Liver (tissue), 9 donors: ENCODE results near the gene TRIM3. TPM values are rescaled to one million over a fixed set of nuclear protein-coding genes. Genes with fewer than 3 reads are reported as not detected.

ENCODE experiments used
- DNase-seq: peaks from one replicate; pipeline ENCODE4 v3.0.0-alpha.2; 2017; ENCODE audit warnings: low spot score
- H3K27ac ChIP-seq, 2 donors: one replicate each; pipeline ENCODE4 v1.7.0; 2013; ENCODE audit warnings: inconsistent platforms in 2 of 2, low read length in 2 of 2, control low read depth in 1 of 2, low read depth in 1 of 2, mild to moderate bottlenecking in 1 of 2
- H3K27me3 ChIP-seq, 4 donors: one replicate each; pipeline versions ENCODE4 v1.6.1 to v1.7.0; 2013; ENCODE audit warnings: low read length in 3 of 4, inconsistent platforms in 1 of 4, mild to moderate bottlenecking in 1 of 4, moderate library complexity in 1 of 4; ENCODE audit not compliant: control insufficient read depth in 4 of 4, insufficient read depth in 4 of 4
- H3K36me3 ChIP-seq, 4 donors: one replicate each; pipeline versions ENCODE4 v1.6.1 to v1.7.0; 2013; ENCODE audit warnings: low read length in 3 of 4, mild to moderate bottlenecking in 3 of 4, low read depth in 1 of 4, moderate library complexity in 1 of 4; ENCODE audit not compliant: control insufficient read depth in 4 of 4, insufficient read depth in 3 of 4
- H3K4me1 ChIP-seq, 4 donors: one replicate each; pipeline versions ENCODE4 v1.6.1 to v1.7.0; 2013; ENCODE audit warnings: low read length in 3 of 4, mild to moderate bottlenecking in 3 of 4, moderate library complexity in 1 of 4; ENCODE audit not compliant: control insufficient read depth in 4 of 4, insufficient read depth in 4 of 4
- H3K4me3 ChIP-seq, 3 donors: one replicate each; pipeline versions ENCODE4 v1.6.1 to v1.7.0; 2013; ENCODE audit warnings: low read length in 3 of 3, control low read depth in 1 of 3, low read depth in 1 of 3, mild to moderate bottlenecking in 1 of 3
- H3K9ac ChIP-seq, 2 donors: one replicate each; pipeline ENCODE4 v1.7.0; 2013; ENCODE audit warnings: low read length in 2 of 2, mild to moderate bottlenecking in 2 of 2, moderate library complexity in 2 of 2, control low read depth in 1 of 2, low read depth in 1 of 2
- H3K9me3 ChIP-seq, 4 donors: one replicate each; pipeline versions ENCODE4 v1.6.1 to v1.7.0; 2013; ENCODE audit warnings: low read length in 3 of 4; ENCODE audit not compliant: control insufficient read depth in 4 of 4
- EGR1 ChIP-seq, 2 donors: IDR thresholded peaks; 2 replicates each; pipeline ENCODE4 v1.6.1; 2016 to 2018; ENCODE audit warnings: antibody characterized with exemption in 2 of 2, low read depth in 2 of 2
- FOXA1 ChIP-seq: IDR thresholded peaks from 2 replicates; pipeline ENCODE4 v1.6.1; 2016; ENCODE audit warnings: antibody characterized with exemption
- FOXA2 ChIP-seq: IDR thresholded peaks from 2 replicates; pipeline ENCODE4 v1.6.1; 2016; ENCODE audit warnings: antibody characterized with exemption
- GABPA ChIP-seq, 2 donors: IDR thresholded peaks in 1 of 2; conservative IDR thresholded peaks in 1 of 2; 2 replicates each; pipeline ENCODE4 v1.6.1; 2016; ENCODE audit warnings: antibody characterized with exemption in 2 of 2, mild to moderate bottlenecking in 1 of 2, moderate library complexity in 1 of 2
- HNF4A ChIP-seq, 2 donors: conservative IDR thresholded peaks; 2 replicates each; pipeline ENCODE4 v1.6.1; 2016; ENCODE audit warnings: antibody characterized with exemption in 2 of 2, mild to moderate bottlenecking in 2 of 2
- HNF4G ChIP-seq: IDR thresholded peaks from 2 replicates; pipeline ENCODE4 v1.6.1; 2016; ENCODE audit warnings: antibody characterized with exemption
- JUND ChIP-seq, 2 donors: IDR thresholded peaks; 2 replicates each; pipeline ENCODE4 v1.6.1; 2016; ENCODE audit warnings: antibody characterized with exemption in 2 of 2
- NR2F2 ChIP-seq: IDR thresholded peaks from 2 replicates; pipeline ENCODE4 v1.6.1; 2016; ENCODE audit warnings: antibody characterized with exemption
- RAD21 ChIP-seq, 2 donors: IDR thresholded peaks; 2 replicates each; pipeline ENCODE4 v1.6.1; 2016; ENCODE audit warnings: antibody characterized with exemption in 2 of 2, mild to moderate bottlenecking in 2 of 2
- RXRA ChIP-seq, 2 donors: IDR thresholded peaks; 2 replicates each; pipeline ENCODE4 v1.6.1; 2017 to 2018; ENCODE audit warnings: antibody characterized with exemption in 2 of 2, mild to moderate bottlenecking in 1 of 2
- SP1 ChIP-seq: IDR thresholded peaks from 2 replicates; pipeline ENCODE4 v1.6.1; 2018; ENCODE audit warnings: antibody characterized with exemption, mild to moderate bottlenecking
- YY1 ChIP-seq: IDR thresholded peaks from 2 replicates; pipeline ENCODE4 v1.6.1; 2016; ENCODE audit warnings: antibody characterized with exemption, mild to moderate bottlenecking
- WGBS: extraction: QIAGEN DNeasy Blood & Tissue Kit; methylation state at CpG from one replicate; pipeline ENCODE4 v1.1.7; 2013; 5-methylcytosine and 5-hydroxymethylcytosine counted together
- polyA plus RNA-seq, 2 donors: library from polyadenylated mRNA; stranded (reverse) in 1 of 2; unstranded in 1 of 2; fragments of 200-250 nt in 1 of 2; fragments of >200 nt in 1 of 2; fragmentation: Nextera tagmentation in 1 of 2; extraction: Ambion mirVana in 1 of 2; gene quantifications; one replicate each; pipeline versions ENCODE4 v1.2.1 to v1.2.3, GENCODE V29; 2013 to 2015
- total RNA-seq, 2 donors: library from RNA; depleted of rRNA; stranded (reverse); fragments of >200 nt; gene quantifications; one replicate each; pipeline ENCODE4 v1.2.3, GENCODE V29; 2014
- TF ChIP-seq, protein P1 (sequence below): IDR thresholded peaks from 2 replicates; pipeline ENCODE4 v1.6.1; 2016; ENCODE audit warnings: antibody characterized with exemption
- TF ChIP-seq, protein P2 (sequence below): fragments of 150-350 bp; IDR thresholded peaks from 2 replicates; pipeline ENCODE4 v1.5.1; 2017; ENCODE audit warnings: improper control_type of control experiment, low read depth, low read length; ENCODE audit not compliant: missing input control
- TF ChIP-seq, protein P3 (sequence below): IDR thresholded peaks from 2 replicates; pipeline ENCODE4 v1.6.1; 2016; ENCODE audit warnings: antibody characterized with exemption
- TF ChIP-seq, protein P4 (sequence below): IDR thresholded peaks from 2 replicates; pipeline ENCODE4 v1.6.1; 2016; ENCODE audit warnings: antibody characterized with exemption, mild to moderate bottlenecking
- TF ChIP-seq, protein P5 (sequence below): IDR thresholded peaks from 2 replicates; pipeline ENCODE4 v1.6.1; 2016; ENCODE audit warnings: antibody characterized with exemption
- donor health status: healthy.
- donor health status: healthy.
- donor health status: healthy.
- donor health status: healthy.
- donor health status: healthy.

TRIM3 gene
- total and polyA plus RNA-seq, 4 donors: 5.2 to 12.7 (median 9.1) TPM

DNA sequence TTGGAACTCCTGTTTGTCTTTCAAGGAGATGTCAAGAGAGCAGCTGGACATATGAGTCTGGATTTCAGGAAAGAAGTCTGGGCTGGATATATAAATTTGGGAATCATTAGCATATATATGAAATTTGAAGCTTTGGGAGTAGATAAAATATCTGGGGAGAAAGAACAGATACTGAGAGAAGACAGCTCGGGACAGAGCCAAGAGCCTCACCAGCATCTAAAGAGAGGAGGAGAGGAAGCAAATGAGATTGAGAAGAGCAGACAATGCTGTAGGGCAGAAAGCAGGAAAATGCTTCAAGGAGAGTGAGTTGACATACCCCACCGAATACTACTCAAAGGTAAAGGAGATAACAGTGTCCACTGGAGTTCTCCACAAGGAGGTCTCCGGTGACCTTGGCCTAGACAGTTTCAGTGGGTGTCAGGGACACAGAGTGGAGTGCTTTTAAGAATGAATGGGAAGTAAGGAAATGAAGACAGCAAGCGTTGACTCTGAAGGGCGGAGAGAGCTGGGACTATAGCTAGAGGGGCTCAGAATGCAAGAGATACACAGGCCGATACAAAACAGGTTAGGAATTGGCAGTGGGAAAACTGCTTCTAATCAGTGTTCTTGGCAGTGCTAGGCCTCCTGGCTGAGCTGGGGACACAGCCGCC is 55.7 kb downstream of the TRIM3 start:
- DNase-seq: no peak
- 64% methylated on average over 7 of the region's 7 CpGs for WGBS
- Histone ChIP-seq H3K36me3 (peaks cover 0 to 1% (median 0%) of the 10 kb centered on the region in 4 donors), H3K9me3 (no peaks in the 10 kb centered on the region), H3K4me1 (peaks cover 0 to 12% (median 3%) of the 10 kb centered on the region in 4 donors), H3K27me3 (no peaks in the 10 kb centered on the region), H3K4me3 (peak overlapping the region in 1 of 3 donors; percentile 82), H3K27ac (no peak overlapping the region), H3K9ac (no peak overlapping the region)
- TF ChIP-seq RAD21 (IDR thresholded peaks at IDR 0.05) (no peak), NR2F2 (no peak), YY1 (no peak), HNF4A (conservative IDR thresholded peaks at IDR 0.05) (no peak), EGR1 (IDR thresholded peaks at IDR 0.05; ENCODE audit: low read depth in 2 of 2) (no peak), HNF4G (no peak), GABPA (IDR thresholded peaks at IDR 0.05 in 1 of 2, conservative IDR thresholded peaks at IDR 0.05 in 1 of 2) (no peak), FOXA2 (no peak), SP1 (no peak), JUND (IDR thresholded peaks at IDR 0.05) (no peak), RXRA (IDR thresholded peaks at IDR 0.05) (no peak), FOXA1 (no peak)
- TF ChIP-seq, protein P1, sequence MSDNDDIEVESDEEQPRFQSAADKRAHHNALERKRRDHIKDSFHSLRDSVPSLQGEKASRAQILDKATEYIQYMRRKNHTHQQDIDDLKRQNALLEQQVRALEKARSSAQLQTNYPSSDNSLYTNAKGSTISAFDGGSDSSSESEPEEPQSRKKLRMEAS: no peak
- TF ChIP-seq, protein P2, sequence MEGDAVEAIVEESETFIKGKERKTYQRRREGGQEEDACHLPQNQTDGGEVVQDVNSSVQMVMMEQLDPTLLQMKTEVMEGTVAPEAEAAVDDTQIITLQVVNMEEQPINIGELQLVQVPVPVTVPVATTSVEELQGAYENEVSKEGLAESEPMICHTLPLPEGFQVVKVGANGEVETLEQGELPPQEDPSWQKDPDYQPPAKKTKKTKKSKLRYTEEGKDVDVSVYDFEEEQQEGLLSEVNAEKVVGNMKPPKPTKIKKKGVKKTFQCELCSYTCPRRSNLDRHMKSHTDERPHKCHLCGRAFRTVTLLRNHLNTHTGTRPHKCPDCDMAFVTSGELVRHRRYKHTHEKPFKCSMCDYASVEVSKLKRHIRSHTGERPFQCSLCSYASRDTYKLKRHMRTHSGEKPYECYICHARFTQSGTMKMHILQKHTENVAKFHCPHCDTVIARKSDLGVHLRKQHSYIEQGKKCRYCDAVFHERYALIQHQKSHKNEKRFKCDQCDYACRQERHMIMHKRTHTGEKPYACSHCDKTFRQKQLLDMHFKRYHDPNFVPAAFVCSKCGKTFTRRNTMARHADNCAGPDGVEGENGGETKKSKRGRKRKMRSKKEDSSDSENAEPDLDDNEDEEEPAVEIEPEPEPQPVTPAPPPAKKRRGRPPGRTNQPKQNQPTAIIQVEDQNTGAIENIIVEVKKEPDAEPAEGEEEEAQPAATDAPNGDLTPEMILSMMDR: no peak
- TF ChIP-seq, protein P3, sequence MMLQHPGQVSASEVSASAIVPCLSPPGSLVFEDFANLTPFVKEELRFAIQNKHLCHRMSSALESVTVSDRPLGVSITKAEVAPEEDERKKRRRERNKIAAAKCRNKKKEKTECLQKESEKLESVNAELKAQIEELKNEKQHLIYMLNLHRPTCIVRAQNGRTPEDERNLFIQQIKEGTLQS: no peak
- TF ChIP-seq, protein P4, sequence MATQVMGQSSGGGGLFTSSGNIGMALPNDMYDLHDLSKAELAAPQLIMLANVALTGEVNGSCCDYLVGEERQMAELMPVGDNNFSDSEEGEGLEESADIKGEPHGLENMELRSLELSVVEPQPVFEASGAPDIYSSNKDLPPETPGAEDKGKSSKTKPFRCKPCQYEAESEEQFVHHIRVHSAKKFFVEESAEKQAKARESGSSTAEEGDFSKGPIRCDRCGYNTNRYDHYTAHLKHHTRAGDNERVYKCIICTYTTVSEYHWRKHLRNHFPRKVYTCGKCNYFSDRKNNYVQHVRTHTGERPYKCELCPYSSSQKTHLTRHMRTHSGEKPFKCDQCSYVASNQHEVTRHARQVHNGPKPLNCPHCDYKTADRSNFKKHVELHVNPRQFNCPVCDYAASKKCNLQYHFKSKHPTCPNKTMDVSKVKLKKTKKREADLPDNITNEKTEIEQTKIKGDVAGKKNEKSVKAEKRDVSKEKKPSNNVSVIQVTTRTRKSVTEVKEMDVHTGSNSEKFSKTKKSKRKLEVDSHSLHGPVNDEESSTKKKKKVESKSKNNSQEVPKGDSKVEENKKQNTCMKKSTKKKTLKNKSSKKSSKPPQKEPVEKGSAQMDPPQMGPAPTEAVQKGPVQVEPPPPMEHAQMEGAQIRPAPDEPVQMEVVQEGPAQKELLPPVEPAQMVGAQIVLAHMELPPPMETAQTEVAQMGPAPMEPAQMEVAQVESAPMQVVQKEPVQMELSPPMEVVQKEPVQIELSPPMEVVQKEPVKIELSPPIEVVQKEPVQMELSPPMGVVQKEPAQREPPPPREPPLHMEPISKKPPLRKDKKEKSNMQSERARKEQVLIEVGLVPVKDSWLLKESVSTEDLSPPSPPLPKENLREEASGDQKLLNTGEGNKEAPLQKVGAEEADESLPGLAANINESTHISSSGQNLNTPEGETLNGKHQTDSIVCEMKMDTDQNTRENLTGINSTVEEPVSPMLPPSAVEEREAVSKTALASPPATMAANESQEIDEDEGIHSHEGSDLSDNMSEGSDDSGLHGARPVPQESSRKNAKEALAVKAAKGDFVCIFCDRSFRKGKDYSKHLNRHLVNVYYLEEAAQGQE: no peak
- TF ChIP-seq, protein P5, sequence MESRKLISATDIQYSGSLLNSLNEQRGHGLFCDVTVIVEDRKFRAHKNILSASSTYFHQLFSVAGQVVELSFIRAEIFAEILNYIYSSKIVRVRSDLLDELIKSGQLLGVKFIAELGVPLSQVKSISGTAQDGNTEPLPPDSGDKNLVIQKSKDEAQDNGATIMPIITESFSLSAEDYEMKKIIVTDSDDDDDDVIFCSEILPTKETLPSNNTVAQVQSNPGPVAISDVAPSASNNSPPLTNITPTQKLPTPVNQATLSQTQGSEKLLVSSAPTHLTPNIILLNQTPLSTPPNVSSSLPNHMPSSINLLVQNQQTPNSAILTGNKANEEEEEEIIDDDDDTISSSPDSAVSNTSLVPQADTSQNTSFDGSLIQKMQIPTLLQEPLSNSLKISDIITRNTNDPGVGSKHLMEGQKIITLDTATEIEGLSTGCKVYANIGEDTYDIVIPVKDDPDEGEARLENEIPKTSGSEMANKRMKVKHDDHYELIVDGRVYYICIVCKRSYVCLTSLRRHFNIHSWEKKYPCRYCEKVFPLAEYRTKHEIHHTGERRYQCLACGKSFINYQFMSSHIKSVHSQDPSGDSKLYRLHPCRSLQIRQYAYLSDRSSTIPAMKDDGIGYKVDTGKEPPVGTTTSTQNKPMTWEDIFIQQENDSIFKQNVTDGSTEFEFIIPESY: no peak
